ENCODE data around the gene LAGE3. TPM values are rescaled to one million over a fixed set of nuclear protein-coding genes. Genes with fewer than 3 reads are reported as not detected.

Gene LAGE3
- total RNA-seq, 6 experiments from 2014 or later = 13.8 to 18.3 (median 17.4) TPM

GRCh38 chrX:154495472-154495922, 16.4 kb upstream of the LAGE3 start:
- Mint-ChIP-seq H3K4me3 (no peak overlapping the region), H3K36me3 (ENCODE audit: low read depth) (no peaks in the 10 kb centered on the region), H3K27ac (no peak overlapping the region), H3K9me3 (no peaks in the 10 kb centered on the region), H3K4me1 (ENCODE audit: low read depth) (peaks cover 5% of the 10 kb centered on the region; the same call in 1 of the 2 replicates), H3K27me3 (ENCODE audit: insufficient read depth) (no peaks in the 10 kb centered on the region; the same call in 1 of the 2 replicates)
- DNase-seq = no peak
- no peak for TF ChIP-seq CTCF (IDR thresholded peaks at IDR 0.05)

GRCh38 chrX:154494715-154495114, 15.6 kb upstream of the LAGE3 start:
- Mint-ChIP-seq H3K27me3 (ENCODE audit: insufficient read depth) (no peaks in the 10 kb centered on the region; the same call in 1 of the 2 replicates), H3K27ac (no peak overlapping the region), H3K36me3 (ENCODE audit: low read depth) (no peaks in the 10 kb centered on the region), H3K4me1 (ENCODE audit: low read depth) (peaks cover 7% of the 10 kb centered on the region), H3K4me3 (no peak overlapping the region), H3K9me3 (no peaks in the 10 kb centered on the region)
- DNase-seq = no peak
- TF ChIP-seq CTCF (IDR thresholded peaks at IDR 0.05) = no peak

GRCh38 chrX:154490414-154491083, 11.5 kb upstream of the LAGE3 start, which contains the start of gene SLC10A3:
SLC10A3 (minus strand) TSS chrX:154490629; CDS start chrX:154488940, 1,689 bp downstream.
- Mint-ChIP-seq H3K4me1 (ENCODE audit: low read depth) (peaks cover 6% of the 10 kb centered on the region), H3K4me3 (peak within 1 kb of the TSS; percentile 90), H3K27ac (peak within 1 kb of the TSS; percentile 94), H3K27me3 (ENCODE audit: insufficient read depth) (no peaks in the 10 kb centered on the region), H3K36me3 (ENCODE audit: low read depth) (no peaks in the 10 kb centered on the region; the same call in 1 of the 2 replicates), H3K9me3 (no peaks in the 10 kb centered on the region)
- TF ChIP-seq CTCF (IDR thresholded peaks at IDR 0.05) = no peak
- DNase-seq = peak; percentile 89

- Mint-ChIP-seq H3K4me1 (ENCODE audit: low read depth) (peaks cover 6% of the 10 kb centered on the region), H3K4me3 (peak overlapping the region; percentile 90), H3K36me3 (ENCODE audit: low read depth) (no peaks in the 10 kb centered on the region; the same call in 1 of the 2 replicates), H3K27me3 (ENCODE audit: insufficient read depth) (no peaks in the 10 kb centered on the region), H3K27ac (peak overlapping the region; percentile 92), H3K9me3 (no peaks in the 10 kb centered on the region)
- DNase-seq = peak; percentile 32
- TF ChIP-seq CTCF (IDR thresholded peaks at IDR 0.05) = no peak
These were observed 10.9 kb upstream of the LAGE3 start for GRCh38 chrX:154490021-154490413.

- no peak for DNase-seq
- Mint-ChIP-seq H3K4me1 (ENCODE audit: low read depth) (peaks cover 12% of the 10 kb centered on the region), H3K36me3 (ENCODE audit: low read depth) (no peaks in the 10 kb centered on the region; the same call in 1 of the 2 replicates), H3K27ac (peak overlapping the region; percentile 92), H3K4me3 (peak overlapping the region; percentile 90), H3K9me3 (no peaks in the 10 kb centered on the region), H3K27me3 (ENCODE audit: insufficient read depth) (no peaks in the 10 kb centered on the region)
- no peak for TF ChIP-seq CTCF (IDR thresholded peaks at IDR 0.05)
These were observed 10.1 kb upstream of the LAGE3 start for GRCh38 chrX:154489182-154489581.
